ENCODE measurements around the gene RNF213.

Gene RNF213

DNA sequence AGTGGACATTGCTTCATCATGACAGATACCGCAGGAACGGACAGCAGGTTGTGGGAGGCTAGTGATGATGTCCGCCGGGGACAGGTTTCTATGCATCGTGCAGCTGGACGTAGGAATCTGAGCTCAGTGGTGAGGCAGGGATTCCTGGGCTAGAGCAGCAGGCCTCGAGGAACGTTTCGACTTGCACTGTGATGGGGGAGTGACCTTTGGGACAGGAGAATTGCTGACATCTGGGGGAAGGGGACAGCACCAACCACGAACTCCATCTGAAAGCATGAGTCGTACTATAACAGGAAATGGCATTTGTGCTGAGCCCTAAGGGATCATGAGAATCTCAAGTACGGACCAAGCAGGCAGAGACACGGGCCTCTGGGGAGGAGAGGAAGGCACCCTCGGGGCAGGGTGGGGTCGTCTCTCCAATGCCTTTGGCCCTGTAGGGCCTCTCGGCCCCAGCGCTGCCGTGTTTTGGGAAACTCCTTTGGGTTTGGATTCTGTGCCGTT is 88.5 kb downstream of the RNF213 start:
- H2AFZ ChIP-seq (ENCODE audit: low read depth, low read length): no peak overlapping the region
- H3K27ac ChIP-seq (ENCODE audit: low read length): no peak overlapping the region
- TF ChIP-seq EZH2phosphoT487 (IDR thresholded peaks at IDR 0.05; ENCODE audit: low read depth): no peak
- H3K9me3 ChIP-seq (ENCODE audit: insufficient read depth, low read length): no peaks in the 10 kb centered on the region
- H3K9ac ChIP-seq (ENCODE audit: low read length): no peak overlapping the region
- no peaks in the 10 kb centered on the region for H3K4me1 ChIP-seq (ENCODE audit: low read length)
- peaks cover 59% of the 10 kb centered on the region for H4K20me1 ChIP-seq (ENCODE audit: insufficient read depth, low read length)
- peaks cover 94% of the 10 kb centered on the region for H3K36me3 ChIP-seq (replicated peaks; ENCODE audit: low read depth, low read length)
- H3K4me3 ChIP-seq (ENCODE audit: low read length): no peak overlapping the region
- H3K4me2 ChIP-seq (ENCODE audit: low read length): no peak overlapping the region
- no peaks in the 10 kb centered on the region for H3K27me3 ChIP-seq (ENCODE audit: low read depth, low read length)
- H3K79me2 ChIP-seq (ENCODE audit: low read length): peaks cover 32% of the 10 kb centered on the region

DNA sequence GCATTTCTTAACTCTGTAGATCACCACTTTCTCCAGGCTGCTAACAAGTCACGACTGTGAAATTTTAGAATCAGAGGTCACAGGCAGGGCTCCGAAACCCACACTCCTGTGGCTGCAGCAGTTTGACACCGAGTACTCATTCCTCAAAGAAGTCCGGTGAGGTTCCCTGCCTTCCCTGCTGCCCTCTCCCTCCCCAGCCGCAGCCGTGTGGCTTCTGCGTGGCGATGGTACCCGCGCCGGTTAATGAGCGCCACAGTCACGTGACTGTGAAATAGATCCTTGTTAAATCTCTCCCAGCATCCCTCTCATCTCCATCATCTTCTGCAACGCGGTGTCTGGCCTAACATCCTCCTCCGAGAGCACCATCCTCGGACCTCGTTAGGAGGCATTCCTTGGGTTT is 89.1 kb downstream of the RNF213 start:
- Histone ChIP-seq H3K4me3 (ENCODE audit: low read length) (no peak overlapping the region), H2AFZ (ENCODE audit: low read depth, low read length) (no peak overlapping the region), H4K20me1 (ENCODE audit: insufficient read depth, low read length) (peaks cover 55% of the 10 kb centered on the region), H3K36me3 (replicated peaks; ENCODE audit: low read depth, low read length) (peaks cover 94% of the 10 kb centered on the region), H3K9ac (ENCODE audit: low read length) (no peak overlapping the region), H3K4me2 (ENCODE audit: low read length) (no peak overlapping the region), H3K27ac (ENCODE audit: low read length) (no peak overlapping the region), H3K79me2 (ENCODE audit: low read length) (peaks cover 32% of the 10 kb centered on the region), H3K9me3 (ENCODE audit: insufficient read depth, low read length) (no peaks in the 10 kb centered on the region), H3K4me1 (ENCODE audit: low read length) (no peaks in the 10 kb centered on the region), H3K27me3 (ENCODE audit: low read depth, low read length) (no peaks in the 10 kb centered on the region)
- TF ChIP-seq, protein P1, sequence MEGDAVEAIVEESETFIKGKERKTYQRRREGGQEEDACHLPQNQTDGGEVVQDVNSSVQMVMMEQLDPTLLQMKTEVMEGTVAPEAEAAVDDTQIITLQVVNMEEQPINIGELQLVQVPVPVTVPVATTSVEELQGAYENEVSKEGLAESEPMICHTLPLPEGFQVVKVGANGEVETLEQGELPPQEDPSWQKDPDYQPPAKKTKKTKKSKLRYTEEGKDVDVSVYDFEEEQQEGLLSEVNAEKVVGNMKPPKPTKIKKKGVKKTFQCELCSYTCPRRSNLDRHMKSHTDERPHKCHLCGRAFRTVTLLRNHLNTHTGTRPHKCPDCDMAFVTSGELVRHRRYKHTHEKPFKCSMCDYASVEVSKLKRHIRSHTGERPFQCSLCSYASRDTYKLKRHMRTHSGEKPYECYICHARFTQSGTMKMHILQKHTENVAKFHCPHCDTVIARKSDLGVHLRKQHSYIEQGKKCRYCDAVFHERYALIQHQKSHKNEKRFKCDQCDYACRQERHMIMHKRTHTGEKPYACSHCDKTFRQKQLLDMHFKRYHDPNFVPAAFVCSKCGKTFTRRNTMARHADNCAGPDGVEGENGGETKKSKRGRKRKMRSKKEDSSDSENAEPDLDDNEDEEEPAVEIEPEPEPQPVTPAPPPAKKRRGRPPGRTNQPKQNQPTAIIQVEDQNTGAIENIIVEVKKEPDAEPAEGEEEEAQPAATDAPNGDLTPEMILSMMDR (IDR thresholded peaks at IDR 0.05; ENCODE audit: low read depth, low read length): no peak
- TF ChIP-seq EZH2phosphoT487 (IDR thresholded peaks at IDR 0.05; ENCODE audit: low read depth): no peak

DNA sequence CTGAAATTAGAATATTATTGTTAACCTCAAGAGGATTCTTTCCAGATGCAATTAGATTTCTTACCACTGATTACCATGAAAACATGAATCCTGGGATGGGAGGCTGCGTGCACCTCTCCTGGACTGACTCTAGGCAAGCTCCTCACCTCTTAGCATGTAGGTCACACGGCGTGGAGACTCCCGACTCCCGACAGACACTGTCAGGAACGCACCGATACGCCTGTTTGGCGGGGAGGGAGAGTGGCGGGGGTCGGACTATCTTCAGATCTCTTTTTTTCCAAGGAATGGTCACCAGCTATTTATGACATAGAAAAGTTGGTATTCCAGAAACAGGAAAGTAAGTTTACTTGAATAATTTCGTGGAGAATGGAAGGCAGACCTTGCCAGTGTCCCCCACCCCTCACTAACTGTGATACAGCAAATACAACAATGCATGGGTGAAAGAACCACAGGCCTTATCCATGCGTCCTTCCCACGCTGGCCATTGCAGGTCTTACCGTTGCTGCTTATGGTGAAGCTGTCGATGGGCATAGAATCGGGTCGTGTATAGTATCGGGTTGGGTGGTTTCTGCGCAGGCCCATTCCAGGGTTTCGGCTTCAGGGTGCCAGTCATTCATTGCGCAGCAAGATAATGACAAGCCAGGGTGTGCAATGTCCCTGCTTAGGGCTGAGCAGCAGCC is 91.7 kb downstream of the RNF213 start:
- TF ChIP-seq, protein P1 (IDR thresholded peaks at IDR 0.05; ENCODE audit: low read depth, low read length): no peak
- TF ChIP-seq EZH2phosphoT487 (IDR thresholded peaks at IDR 0.05; ENCODE audit: low read depth): no peak
- Histone ChIP-seq H3K79me2 (ENCODE audit: low read length) (peaks cover 13% of the 10 kb centered on the region), H2AFZ (ENCODE audit: low read depth, low read length) (no peak overlapping the region), H4K20me1 (ENCODE audit: insufficient read depth, low read length) (peaks cover 39% of the 10 kb centered on the region), H3K9ac (ENCODE audit: low read length) (no peak overlapping the region), H3K4me2 (ENCODE audit: low read length) (no peak overlapping the region), H3K9me3 (ENCODE audit: insufficient read depth, low read length) (no peaks in the 10 kb centered on the region), H3K4me3 (ENCODE audit: low read length) (no peak overlapping the region), H3K36me3 (replicated peaks; ENCODE audit: low read depth, low read length) (peaks cover 81% of the 10 kb centered on the region), H3K27me3 (ENCODE audit: low read depth, low read length) (no peaks in the 10 kb centered on the region), H3K27ac (ENCODE audit: low read length) (no peak overlapping the region), H3K4me1 (ENCODE audit: low read length) (no peaks in the 10 kb centered on the region)

DNA sequence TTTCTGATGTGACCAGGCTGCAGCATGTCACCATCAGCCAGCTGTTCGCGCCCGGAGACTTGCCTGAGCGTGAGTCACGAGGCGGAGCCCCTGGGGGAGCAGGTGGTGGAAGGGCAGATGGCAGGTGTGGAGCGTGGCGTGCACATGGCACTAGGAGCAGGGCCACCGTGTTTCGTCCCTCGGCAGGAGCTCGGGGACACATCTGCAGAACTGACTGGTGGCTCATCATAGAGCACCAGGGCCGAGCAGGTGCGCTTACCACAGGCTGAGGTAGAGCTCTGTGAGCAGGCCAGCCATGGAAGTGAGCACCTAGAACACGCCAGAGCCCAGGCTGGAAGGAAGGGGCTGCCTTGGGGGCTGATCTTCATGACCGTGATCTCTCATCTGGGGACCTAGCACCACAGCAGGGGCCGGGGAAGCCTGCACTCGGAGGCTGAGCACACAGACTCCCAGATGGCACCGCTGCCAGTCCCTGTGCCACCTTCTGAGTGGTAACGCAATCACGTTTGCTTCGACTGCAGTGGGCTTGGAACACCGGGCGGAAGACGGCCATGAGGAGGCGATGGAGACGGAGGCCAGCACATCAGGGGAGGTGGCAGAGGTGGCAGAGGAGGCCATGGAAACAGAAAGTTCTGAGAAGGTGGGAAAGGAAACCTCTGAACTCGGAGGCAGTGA is 92.5 kb downstream of the RNF213 start:
- TF ChIP-seq, protein P1 (IDR thresholded peaks at IDR 0.05; ENCODE audit: low read depth, low read length): no peak
- no peak for TF ChIP-seq EZH2phosphoT487 (IDR thresholded peaks at IDR 0.05; ENCODE audit: low read depth)
- Histone ChIP-seq H3K36me3 (replicated peaks; ENCODE audit: low read depth, low read length) (peaks cover 81% of the 10 kb centered on the region), H4K20me1 (ENCODE audit: insufficient read depth, low read length) (peaks cover 31% of the 10 kb centered on the region), H3K4me1 (ENCODE audit: low read length) (no peaks in the 10 kb centered on the region), H3K4me3 (ENCODE audit: low read length) (no peak overlapping the region), H2AFZ (ENCODE audit: low read depth, low read length) (no peak overlapping the region), H3K27ac (ENCODE audit: low read length) (no peak overlapping the region), H3K9ac (ENCODE audit: low read length) (no peak overlapping the region), H3K79me2 (ENCODE audit: low read length) (peaks cover 5% of the 10 kb centered on the region; the same call in 1 of the 2 replicates), H3K27me3 (ENCODE audit: low read depth, low read length) (no peaks in the 10 kb centered on the region), H3K9me3 (ENCODE audit: insufficient read depth, low read length) (no peaks in the 10 kb centered on the region), H3K4me2 (ENCODE audit: low read length) (no peak overlapping the region)

Measured in OCI-LY3 (cell line).